BLaER1 treated with 17β-estradiol and CSF1 and Interleukin-3, amounts not matched to agents 10 nM and 100 nM (cell line): ENCODE data around the gene FEV.

Experiments used
- H3K27ac ChIP-seq, 11 experiments: shearing (Covaris generic); formaldehyde crosslinking; 2 replicates each; pipeline ENCODE4 v1.8.1; 2022
- H3K27me3 ChIP-seq, 11 experiments: shearing (Covaris generic); formaldehyde crosslinking; 2 replicates each; pipeline ENCODE4 v1.8.1; 2022
- H3K36me3 ChIP-seq, 11 experiments: shearing (Covaris generic); formaldehyde crosslinking; 2 replicates each; pipeline ENCODE4 v1.8.1; 2022
- H3K4me1 ChIP-seq, 10 experiments: shearing (Covaris generic); formaldehyde crosslinking; 2 replicates each; pipeline ENCODE4 v1.8.1; 2022
- H3K4me2 ChIP-seq, 11 experiments: shearing (Covaris generic); formaldehyde crosslinking; 2 replicates each; pipeline ENCODE4 v1.8.1; 2022
- H3K4me3 ChIP-seq, 10 experiments: shearing (Covaris generic); formaldehyde crosslinking; 2 replicates each; pipeline ENCODE4 v1.8.1; 2022
- H3K9ac ChIP-seq, 11 experiments: shearing (Covaris generic); formaldehyde crosslinking; 2 replicates each; pipeline ENCODE4 v1.8.1; 2022
- H3K9me3 ChIP-seq, 11 experiments: shearing (Covaris generic); formaldehyde crosslinking; replicated peaks in 1 of 11; 2 replicates each; pipeline ENCODE4 v1.8.1; 2022
- H4K20me1 ChIP-seq, 11 experiments: shearing (Covaris generic); formaldehyde crosslinking; 2 replicates each; pipeline ENCODE4 v1.8.1; 2022
- Cebpa-rat ChIP-seq, 11 experiments: shearing (Covaris generic); IDR thresholded peaks; 2 replicates each; pipeline ENCODE4 v1.8.1; 2022

The FEV gene

DNA sequence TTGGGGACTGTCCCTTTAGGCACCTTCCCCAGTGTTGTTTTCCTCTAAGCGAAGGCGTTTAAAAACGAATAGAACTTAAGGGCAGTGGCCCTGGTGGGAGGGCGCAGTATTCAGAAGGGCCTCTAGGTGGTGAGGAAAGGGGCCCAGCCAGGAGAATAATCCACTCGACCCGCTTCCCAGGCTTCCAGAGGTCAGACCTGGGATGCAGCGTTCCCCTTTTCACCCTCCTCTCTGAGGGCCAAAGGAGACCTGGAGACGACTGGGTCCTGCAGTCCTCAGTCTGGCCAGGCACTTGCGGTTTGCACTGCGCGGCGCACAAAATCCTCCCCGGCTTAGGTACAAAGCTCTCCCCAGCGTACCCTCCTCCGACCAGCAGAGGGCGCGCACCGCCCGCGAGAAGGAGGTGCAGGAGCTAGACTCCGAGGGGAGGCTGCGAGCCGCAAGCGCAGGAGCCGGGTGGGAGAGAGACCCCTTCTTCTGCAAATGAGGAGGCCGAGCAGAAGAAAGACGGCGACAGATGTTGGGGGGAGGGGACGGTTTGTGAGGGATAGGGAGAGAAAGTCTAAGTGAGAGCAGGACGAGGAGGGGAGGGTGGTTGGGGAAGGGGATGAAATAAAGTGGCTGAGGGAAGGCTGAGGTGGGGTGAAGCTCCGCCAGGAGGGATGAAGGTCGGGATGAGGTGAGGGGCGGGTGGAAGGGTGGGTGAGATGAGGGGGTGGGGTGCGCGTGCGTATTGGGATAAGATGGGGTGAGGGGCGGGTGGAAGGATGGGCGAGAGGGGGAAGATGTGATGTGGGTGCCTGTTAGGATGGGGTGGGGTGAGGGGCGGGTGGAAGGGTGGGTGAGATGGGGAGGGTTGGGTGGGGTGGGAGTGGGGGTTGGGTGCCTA, 4.9 kb downstream of the FEV start:
- Histone ChIP-seq H3K4me2 (peak overlapping the region; percentile 51 to 83 (median 64)), H3K4me3 (peak overlapping the region in 7 of 10 experiments; percentile 1 to 52 (median 12); a peak in 6 of 20 replicates), H3K9me3 (peaks cover 0 to 10% (median 5%) of the 10 kb centered on the region in 11 experiments; a peak in 7 of 22 replicates), H4K20me1 (peaks cover 0 to 48% (median 36%) of the 10 kb centered on the region in 11 experiments; a peak in 16 of 22 replicates), H3K27me3 (peaks cover 53 to 99% (median 90%) of the 10 kb centered on the region in 11 experiments), H3K36me3 (no peaks in the 10 kb centered on the region), H3K4me1 (peaks cover 8 to 16% (median 10%) of the 10 kb centered on the region in 10 experiments; a peak in 16 of 20 replicates), H3K27ac (no peak overlapping the region), H3K9ac (no peak overlapping the region)
- no peak for TF ChIP-seq Cebpa-rat (IDR thresholded peaks at IDR 0.05)

DNA sequence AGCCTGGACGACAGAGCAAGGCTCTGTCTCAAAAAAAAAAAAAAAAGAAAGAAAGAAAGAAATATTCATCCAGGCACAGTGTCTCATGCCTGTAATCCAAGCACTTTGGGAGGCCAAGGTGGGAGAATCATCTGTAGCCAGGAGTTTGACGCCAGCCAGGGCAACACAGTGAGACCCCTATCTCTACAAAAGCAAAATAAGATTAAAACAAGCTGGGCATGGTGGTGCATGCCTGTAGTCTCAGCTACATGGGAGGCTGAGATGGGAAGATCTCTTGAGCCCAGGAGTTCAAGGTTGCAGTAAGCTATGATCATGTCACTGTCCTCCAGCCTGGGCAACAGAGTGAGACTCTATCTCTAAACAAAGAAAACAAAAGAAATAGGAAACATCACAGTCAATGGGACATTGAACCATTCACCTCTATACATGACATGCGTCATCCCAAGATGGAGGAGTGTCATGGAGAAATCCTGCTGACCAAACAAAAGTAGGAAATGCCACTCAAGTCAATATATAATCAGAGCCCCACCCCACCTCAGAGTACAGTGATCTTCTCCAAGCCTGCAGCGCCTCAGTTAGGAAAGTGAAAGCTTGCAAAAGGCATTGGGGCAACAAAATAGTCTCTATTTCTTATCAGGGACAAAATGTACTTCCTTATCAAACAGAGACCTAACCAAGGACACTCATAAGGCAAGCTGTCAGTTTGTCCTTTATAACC, 9.8 kb downstream of the FEV start:
- peaks cover 0 to 6% (median 0%) of the 10 kb centered on the region in 11 experiments; a peak in 6 of 22 replicates for H4K20me1 ChIP-seq
- H3K9ac ChIP-seq = no peak overlapping the region
- H3K27ac ChIP-seq = no peak overlapping the region
- H3K27me3 ChIP-seq = peaks cover 9 to 70% (median 59%) of the 10 kb centered on the region in 11 experiments; a peak in 21 of 22 replicates
- no peak overlapping the region for H3K4me2 ChIP-seq
- H3K4me3 ChIP-seq = no peak overlapping the region
- H3K9me3 ChIP-seq = no peaks in the 10 kb centered on the region
- no peak for TF ChIP-seq Cebpa-rat (IDR thresholded peaks at IDR 0.05)
- H3K36me3 ChIP-seq = no peaks in the 10 kb centered on the region
- H3K4me1 ChIP-seq = no peaks in the 10 kb centered on the region

DNA sequence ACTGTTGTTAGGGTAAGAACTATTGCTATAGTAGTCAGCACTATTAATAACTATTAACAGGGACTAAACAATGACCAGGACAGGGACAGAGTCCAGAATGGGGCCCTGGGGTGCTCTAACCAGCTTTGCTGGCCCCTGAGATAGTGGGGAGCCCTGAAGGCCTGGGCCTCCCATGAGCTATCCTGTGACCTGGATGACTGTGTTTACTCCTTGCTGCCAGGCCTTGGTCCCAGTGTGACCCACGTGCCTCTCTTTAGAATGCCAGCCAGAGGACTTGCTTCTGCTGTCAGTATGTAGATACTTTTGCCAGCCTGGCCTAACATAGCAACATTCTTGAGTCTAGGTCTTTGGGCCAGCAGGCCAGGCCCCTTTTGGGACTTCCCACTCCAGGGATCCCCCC, 14.1 kb downstream of the FEV start:
- peaks cover 0 to 5% (median 0%) of the 10 kb centered on the region in 11 experiments; a peak in 2 of 22 replicates for H4K20me1 ChIP-seq
- TF ChIP-seq Cebpa-rat (IDR thresholded peaks at IDR 0.05) = no peak
- H3K4me1 ChIP-seq = no peaks in the 10 kb centered on the region
- no peak overlapping the region for H3K4me2 ChIP-seq
- peaks cover 0 to 37% (median 24%) of the 10 kb centered on the region in 11 experiments; a peak in 12 of 22 replicates for H3K27me3 ChIP-seq
- no peak overlapping the region for H3K9ac ChIP-seq
- no peaks in the 10 kb centered on the region for H3K9me3 ChIP-seq
- H3K36me3 ChIP-seq = no peaks in the 10 kb centered on the region
- no peak overlapping the region for H3K27ac ChIP-seq
- no peak overlapping the region for H3K4me3 ChIP-seq

DNA sequence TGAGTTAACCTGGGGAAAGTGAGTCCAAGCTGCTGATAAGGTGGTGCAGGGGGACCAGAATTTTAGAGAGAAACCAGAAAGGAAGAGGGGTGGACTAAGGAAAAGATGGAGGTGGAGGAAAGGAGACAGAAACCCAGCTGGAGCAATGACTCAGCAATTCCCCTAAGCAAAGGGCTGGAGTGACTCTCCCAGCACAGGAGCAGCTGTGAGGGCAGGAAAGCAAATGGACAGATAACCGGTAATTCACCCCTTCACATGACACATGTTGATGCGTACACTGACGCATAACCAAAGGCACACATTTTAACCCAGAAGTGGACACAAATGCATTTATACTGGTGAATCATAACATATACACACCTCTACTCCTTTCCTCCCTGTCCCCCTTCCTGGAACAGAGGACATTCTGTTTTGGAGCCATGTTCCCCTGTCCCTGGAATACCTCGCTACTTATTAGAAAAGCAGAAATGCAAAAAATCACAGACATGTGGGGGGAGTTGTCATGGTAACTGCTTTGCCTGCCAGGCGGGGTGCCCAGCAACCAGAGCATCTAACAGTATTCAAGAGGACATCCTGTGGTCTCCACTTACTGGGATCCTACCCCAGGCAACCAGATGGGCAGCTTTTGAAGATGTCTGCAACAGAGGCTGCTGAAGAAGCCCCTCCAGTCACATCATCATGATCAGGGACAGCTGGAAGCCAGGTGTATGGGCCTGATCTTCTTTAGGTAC, 20.8 kb downstream of the FEV start:
- H3K27ac ChIP-seq = no peak overlapping the region

DNA sequence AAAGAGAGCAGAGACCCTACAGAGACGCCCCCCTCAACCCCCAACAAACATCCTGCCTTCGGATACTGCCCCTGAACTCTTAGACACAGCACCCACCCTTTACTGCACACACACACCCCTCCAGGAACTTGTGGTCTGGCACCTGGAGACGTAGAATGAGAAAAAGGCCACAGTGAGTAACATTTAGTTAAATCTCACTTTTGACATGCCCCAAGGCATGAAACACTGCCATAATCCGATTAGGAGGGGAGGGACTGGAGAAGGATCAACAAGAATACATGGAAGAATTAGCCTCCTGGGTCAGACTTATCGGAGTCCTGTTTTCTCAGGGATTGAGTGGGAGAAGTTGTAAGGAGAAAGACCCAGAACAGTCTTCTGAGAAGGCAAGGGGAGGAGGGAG, 21.4 kb downstream of the FEV start:
- H3K4me2 ChIP-seq = peak overlapping the region in 3 of 11 experiments; percentile 1 to 6 (median 1); a peak in 2 of 22 replicates
- peaks cover 53 to 79% (median 64%) of the 10 kb centered on the region in 11 experiments for H3K27me3 ChIP-seq
- no peak for TF ChIP-seq Cebpa-rat (IDR thresholded peaks at IDR 0.05)
- no peak overlapping the region for H3K4me3 ChIP-seq
- no peak overlapping the region for H3K27ac ChIP-seq
- H4K20me1 ChIP-seq = peaks cover 0 to 28% (median 12%) of the 10 kb centered on the region in 11 experiments; a peak in 13 of 22 replicates
- no peak overlapping the region for H3K9ac ChIP-seq
- peaks cover 10 to 23% (median 17%) of the 10 kb centered on the region in 10 experiments; a peak in 19 of 20 replicates for H3K4me1 ChIP-seq
- H3K9me3 ChIP-seq = peaks cover 0 to 5% (median 0%) of the 10 kb centered on the region in 11 experiments; a peak in 4 of 22 replicates
- H3K36me3 ChIP-seq = no peaks in the 10 kb centered on the region

More for the DNA sequence above, 20.8 kb downstream of the FEV start:
- H3K27me3 ChIP-seq = peaks cover 52 to 73% (median 60%) of the 10 kb centered on the region in 11 experiments
- TF ChIP-seq Cebpa-rat (IDR thresholded peaks at IDR 0.05) = no peak
- H4K20me1 ChIP-seq = peaks cover 0 to 28% (median 12%) of the 10 kb centered on the region in 11 experiments; a peak in 13 of 22 replicates
- peaks cover 9 to 19% (median 11%) of the 10 kb centered on the region in 10 experiments; a peak in 19 of 20 replicates for H3K4me1 ChIP-seq
- H3K4me2 ChIP-seq = peak overlapping the region in 4 of 11 experiments; percentile 1 to 11 (median 4); a peak in 2 of 22 replicates
- H3K9ac ChIP-seq = no peak overlapping the region
- no peak overlapping the region for H3K4me3 ChIP-seq
- no peaks in the 10 kb centered on the region for H3K36me3 ChIP-seq
- H3K9me3 ChIP-seq = peaks cover 0 to 5% (median 0%) of the 10 kb centered on the region in 11 experiments; a peak in 4 of 22 replicates

DNA sequence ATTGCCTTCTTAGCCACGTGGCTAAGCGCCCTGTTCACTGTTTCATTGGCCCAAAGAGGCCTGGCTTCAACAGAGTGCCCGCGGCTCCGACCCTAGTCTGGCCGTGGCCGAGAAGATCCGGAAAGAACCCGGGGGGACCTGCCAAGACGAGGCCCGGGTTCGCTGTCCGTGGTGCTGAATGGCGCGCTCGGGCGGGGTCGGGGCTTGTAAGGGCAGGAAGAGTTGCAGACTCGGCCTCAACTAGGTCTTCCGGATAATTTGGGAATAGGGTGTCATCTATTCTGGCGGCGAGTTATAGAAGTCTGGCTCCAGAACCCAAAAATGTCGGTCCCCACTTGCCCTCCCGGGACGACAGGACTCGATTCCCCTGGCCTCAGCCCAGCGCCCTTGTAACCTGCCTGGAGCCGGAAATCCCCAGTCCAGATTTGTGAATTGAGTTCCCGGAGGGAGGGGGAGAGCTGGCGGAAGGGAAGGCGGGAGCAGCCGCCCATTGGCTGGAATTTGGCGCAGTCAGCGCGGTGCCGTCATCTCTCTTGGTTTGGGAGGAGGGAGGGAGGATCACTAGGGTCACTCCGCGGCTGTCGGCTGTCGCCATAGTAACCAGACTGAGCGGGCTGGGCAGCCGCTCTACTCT, 22.0 kb downstream of the FEV start:
- H3K9me3 ChIP-seq = peaks cover 0 to 5% (median 0%) of the 10 kb centered on the region in 11 experiments; a peak in 4 of 22 replicates
- no peak overlapping the region for H3K4me2 ChIP-seq
- no peak overlapping the region for H3K9ac ChIP-seq
- peaks cover 10 to 23% (median 18%) of the 10 kb centered on the region in 10 experiments; a peak in 19 of 20 replicates for H3K4me1 ChIP-seq
- H3K27ac ChIP-seq = no peak overlapping the region
- no peak overlapping the region for H3K4me3 ChIP-seq
- no peak for TF ChIP-seq Cebpa-rat (IDR thresholded peaks at IDR 0.05)
- peaks cover 53 to 85% (median 65%) of the 10 kb centered on the region in 11 experiments for H3K27me3 ChIP-seq
- no peaks in the 10 kb centered on the region for H3K36me3 ChIP-seq
- peaks cover 0 to 28% (median 12%) of the 10 kb centered on the region in 11 experiments; a peak in 13 of 22 replicates for H4K20me1 ChIP-seq

DNA sequence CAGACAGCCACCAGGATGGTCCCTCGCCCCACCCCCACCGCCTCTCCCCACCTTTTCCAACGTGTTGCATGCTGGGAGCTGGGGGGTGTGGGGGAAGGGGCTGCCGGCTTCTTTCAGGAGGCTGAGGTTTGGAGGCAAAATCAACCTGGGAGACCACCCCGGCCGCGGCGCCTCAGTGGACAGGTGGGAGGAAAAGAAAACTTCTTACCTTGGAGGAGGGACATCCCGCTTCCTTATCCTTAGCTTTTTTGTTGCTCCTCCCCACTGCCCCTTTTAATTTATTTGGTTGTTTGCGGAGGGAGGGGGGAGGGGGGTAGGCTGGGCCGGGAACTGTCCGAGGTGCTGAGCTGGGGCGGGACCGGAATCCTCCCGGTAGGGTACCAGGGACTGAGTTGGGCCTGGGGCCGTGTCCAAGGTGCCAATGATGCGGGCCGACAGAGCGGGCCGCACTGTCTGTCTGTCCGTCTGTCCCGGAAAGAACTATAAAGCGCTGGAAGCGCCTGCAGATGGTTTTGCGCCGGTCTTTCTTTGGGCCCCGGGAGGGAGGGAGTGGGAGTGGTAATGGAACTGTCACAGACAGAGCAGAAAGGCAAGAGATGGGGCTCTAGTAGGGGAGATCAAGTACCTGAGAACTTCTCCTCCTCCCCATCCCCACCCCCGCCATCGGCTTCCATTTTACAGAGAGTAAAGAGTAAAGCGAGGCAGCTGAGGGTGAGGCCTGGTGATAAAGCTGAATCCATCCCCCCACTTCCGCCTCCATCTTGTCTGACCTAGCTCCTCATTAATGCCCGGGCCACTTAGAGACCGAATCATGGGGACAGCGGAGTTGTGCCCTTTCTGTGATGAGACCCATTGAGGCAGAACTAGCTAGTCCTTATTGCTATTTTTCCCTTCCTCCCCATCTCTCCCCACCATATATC, 23.1 kb downstream of the FEV start:
- Histone ChIP-seq H3K9ac (no peak overlapping the region), H4K20me1 (peaks cover 0 to 31% (median 12%) of the 10 kb centered on the region in 11 experiments; a peak in 13 of 22 replicates), H3K4me3 (no peak overlapping the region), H3K27me3 (peaks cover 53 to 83% (median 65%) of the 10 kb centered on the region in 11 experiments), H3K36me3 (no peaks in the 10 kb centered on the region), H3K4me1 (peaks cover 10 to 23% (median 18%) of the 10 kb centered on the region in 10 experiments; a peak in 19 of 20 replicates), H3K9me3 (peaks cover 0 to 5% (median 0%) of the 10 kb centered on the region in 11 experiments; a peak in 4 of 22 replicates), H3K27ac (no peak overlapping the region), H3K4me2 (no peak overlapping the region)
- TF ChIP-seq Cebpa-rat (IDR thresholded peaks at IDR 0.05) = no peak
